Fibroblast of skin of right biceps (primary cell): Measurements from ENCODE around the gene PARD3.
A peak's percentile ranks its signal among the peaks of the same experiment; 100 is the strongest.

Source experiments
- DNase-seq: peaks from one replicate; pipeline ENCODE4 v3.0.0-alpha.2; 2013

Gene PARD3

DNA sequence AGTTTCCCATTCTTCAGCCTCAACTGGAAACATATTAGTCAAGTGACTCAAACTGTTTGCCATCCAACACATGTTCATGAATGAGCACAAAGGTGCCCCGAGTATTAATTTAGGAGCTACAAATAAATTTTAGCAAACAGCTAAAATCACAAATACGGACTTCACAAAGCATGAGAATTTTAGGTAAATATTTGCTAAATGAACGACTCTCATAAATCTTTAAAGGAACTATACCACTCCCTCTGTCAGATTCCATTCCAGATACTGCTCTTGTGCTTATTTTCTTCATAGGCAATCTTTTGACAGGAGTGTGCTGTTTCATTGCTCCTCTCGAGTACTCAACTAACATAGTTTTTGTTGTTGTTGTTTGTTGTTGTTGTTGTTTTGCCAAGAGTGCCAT, 330.9 kb downstream of the PARD3 start:
- no peak for DNase-seq

DNA sequence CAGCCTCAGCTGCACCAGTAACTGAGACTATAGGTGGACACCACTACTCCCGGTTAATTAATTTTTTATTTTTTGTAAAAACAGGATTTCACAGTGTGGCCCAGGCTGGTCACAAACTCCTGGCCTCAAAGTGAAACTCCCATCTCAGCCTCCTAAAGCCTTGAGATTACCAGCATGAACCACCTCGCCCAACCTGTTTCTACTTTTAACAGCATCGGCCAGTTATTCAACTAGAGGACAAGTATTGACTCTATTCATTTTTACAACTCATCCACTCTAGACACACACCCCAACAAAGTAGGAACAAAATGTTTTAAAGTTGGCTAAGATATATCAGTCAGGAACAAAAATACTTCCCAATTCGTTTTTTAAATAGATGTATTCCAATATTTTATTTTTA, 334.8 kb downstream of the PARD3 start:
- DNase-seq, result no peak

DNA sequence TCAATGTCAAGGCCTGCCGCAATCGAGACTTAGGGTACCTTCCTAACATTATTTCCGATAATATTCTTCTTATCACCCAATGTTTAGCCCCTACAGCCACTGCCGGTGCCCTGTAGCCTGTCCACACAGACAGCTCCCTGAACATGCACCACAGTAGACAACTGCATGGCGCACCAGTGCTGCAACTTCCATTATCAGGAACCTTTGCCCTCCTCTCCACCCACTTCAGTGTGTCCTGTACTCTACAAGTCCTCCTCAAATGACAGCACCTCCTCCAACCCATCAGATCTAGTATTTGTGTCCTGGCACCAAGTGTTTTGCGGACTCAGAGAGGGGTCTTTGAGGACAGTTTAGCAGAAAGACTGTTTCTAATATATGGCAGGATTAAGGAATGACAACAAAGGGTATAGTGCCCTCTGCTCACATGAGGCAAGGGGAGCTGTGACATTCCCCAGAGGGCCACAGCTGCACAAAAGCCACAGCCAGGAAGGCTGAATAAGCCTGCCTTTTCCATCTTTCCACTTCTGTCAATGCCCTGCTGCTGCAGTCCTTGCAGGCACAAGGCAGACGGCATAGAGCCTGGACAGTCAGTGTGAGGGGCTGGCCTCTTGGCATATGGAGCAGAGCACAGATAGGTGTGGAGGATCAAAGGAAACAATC, 335.4 kb downstream of the PARD3 start:
- no peak for DNase-seq

DNA sequence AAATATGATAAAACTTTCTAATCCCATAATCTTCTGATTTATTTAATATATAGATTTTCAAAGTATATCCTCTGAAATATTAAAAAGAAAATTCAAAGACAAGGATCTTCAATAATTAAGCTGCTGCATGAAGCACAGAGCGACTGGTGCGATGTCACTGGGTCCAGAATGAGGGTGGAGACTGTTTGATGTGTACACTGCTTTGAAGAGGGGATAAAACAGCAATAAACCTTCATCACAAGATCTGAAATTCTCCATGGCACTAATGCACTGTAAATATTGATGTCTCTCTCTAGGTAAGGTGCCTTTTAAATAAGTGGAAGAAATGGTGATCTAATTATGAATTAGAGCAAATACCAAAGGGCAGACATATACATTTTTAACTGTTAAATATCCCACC, 337.8 kb downstream of the PARD3 start:
- no peak for DNase-seq

DNA sequence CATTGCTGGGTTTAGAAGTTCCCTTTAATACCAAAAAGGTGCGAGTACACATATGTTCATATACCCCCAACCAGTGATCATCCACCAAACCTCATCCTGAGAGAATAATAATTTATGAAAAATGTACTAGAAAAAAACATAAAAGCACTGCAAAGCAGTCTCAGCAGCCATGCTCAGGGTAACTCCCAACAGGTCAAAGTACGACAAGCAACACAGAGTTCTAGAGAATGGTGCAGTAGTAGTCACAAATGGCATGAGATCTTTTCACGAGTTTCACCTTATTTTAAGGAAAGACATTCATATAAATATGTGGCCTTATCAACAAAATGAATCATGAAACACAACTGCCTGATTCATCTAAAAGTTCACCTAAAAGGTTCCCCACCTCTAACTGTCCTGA, 338.5 kb downstream of the PARD3 start:
- DNase-seq, result no peak

DNA sequence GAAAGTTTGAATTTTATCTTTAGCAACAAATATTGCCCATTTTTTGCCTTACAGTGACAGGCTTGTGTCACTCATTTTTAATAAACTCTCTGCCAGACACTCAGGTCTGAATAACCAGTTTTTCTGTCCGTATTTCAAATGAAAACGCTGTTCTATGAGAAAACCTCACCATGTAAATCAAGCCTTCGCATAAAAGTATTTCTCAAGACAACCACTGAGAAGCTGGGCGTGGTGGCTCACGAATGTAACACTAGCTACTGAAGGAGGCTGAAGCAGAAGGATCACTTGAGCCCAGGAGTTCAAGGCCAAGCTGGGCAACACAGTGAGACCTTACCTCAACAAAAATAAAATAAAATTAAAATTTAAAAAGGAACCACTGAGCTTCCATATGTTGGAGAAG, 339.3 kb downstream of the PARD3 start:
- no peak for DNase-seq

DNA sequence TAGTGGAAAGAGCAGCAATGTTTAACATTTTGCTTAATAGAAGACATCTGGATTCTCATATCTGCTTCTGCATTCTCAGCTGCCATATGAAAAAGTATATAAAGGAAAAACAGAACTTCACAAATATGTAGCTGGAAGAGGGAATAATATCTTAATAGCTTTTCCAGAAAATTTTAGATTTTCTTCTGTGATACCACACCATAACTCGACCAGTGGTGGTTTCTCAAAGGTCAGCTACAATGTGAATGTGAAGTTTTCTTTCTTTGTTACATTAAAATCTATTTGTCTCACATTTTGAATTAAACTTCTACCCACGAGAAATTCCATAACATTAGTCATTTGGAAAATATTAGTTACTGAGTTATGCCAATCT, 339.8 kb downstream of the PARD3 start:
- DNase-seq, result peak; percentile 27

DNA sequence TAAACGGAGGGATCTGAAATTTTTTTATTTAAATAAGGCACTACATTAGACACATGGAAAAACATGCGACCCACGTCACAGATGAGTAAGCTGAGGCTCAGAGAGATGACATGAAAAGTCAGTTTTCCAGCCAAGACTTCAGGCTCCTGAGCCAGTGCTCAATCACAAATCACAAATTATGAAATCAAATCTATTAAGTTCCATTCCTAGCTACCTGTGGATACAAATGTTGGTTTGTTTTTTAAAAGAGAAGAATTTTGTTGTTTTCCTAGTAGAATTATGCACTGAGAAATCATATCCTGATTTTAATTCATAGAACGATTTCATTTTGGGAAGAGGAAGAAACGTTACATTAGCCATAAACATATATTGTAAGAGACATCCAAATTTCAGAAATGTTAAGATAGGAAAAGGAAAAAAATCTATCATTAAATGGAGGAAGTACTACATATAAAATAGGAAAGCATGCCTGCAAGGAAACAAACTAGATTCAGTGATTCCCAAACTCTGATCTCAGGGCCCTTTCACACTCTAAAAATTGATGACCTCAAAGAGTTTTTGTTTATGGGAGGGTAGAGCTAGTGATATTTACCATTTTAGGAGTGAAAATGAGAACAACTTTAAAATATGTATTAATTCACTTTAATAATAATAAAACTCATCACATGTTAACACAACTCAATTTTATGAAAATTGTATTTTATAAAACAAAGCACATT, 340.4 kb downstream of the PARD3 start:
- no peak for DNase-seq

DNA sequence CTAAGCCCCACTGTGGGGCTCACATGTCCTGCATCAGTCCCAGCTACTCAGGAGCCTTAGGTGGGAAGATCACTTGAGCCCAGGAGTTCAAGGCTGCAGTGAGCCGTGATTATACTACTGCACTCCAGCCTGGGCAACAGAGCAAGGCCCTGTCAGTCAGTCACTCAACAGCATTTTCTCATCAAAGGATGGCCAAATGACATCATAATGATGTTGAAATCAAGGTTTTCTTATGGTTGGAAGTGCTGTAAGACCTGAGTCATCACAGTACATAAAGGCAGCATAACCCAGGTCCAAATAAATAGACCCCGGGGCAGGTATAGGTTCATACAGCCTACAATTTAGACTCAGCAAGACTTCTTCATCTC, 341.1 kb downstream of the PARD3 start:
- DNase-seq, result peak; percentile 41

DNA sequence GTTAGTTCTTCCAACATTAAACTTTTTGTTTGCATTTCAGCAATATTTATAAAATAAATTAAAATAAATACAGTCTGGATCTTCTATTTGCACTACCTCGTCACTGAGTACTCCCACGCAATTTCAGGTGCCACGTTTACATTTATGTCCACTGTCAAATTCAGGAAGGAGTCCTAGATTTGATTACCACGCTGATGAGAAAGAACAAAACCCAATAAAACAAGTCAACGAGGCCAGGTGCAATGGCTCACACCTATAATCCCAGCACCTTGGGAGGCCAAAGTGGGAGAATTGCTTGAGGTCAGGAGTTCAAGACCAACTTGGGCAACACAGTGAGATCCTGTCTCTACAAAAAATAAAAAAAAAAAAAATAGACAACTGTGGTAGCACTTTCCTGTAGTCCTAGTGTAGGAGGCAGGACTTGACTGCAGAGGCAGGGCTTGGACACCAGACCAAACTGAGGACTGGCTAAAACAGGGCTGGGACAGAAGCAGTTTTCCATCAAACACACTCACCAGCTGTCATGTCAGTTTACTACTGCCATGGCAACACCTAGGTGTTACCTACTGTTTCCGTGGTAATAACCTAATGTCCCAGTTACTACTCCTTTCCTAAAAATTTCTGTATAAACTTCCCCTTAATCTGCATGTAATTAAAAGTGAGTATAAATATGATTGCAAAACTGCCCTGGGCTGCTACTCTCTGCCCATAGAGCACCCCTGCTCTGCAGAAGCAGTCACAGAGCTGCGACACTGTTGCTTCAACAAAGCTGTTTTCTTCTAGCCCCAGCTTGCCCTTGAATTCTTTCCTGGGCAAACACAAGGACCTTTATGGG, 341.7 kb downstream of the PARD3 start:
- no peak for DNase-seq

DNA sequence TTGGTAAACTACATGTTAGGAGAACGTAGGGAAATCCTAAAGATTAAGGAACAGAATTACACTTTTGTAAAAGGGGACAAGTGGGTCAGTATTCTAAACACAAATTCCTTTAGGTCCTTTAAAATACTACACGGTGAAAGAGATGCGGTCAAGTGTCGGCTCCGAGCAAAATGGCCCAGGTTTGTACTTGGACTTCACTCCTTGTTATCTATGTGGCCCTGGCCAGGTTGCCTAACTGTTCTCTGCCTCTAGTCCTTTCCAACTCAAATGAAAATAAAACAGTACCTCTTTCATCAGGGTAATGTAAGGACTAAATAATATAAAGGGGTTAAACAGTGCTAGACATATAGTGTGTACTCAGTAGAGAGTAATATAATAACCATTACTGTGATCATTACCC, 344.8 kb downstream of the PARD3 start:
- no peak for DNase-seq

DNA sequence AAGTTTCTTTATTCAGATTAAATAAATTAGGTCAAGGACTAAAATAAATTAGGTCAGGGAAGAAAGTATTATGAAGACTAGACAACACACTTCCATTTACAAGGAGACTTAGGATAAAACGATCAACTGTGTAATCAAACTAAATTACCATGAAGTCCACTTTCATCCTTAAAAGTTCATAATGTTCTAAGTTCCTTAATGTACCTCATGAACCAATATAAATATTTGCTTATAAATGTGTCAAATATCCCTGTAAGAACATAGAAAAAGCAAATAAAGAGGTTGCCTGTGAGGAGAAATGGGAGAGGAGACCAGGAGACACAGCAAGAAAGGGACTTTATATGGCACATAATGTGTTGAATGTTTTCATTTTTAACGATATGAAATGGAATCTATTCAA, 345.6 kb downstream of the PARD3 start:
- DNase-seq, result no peak

DNA sequence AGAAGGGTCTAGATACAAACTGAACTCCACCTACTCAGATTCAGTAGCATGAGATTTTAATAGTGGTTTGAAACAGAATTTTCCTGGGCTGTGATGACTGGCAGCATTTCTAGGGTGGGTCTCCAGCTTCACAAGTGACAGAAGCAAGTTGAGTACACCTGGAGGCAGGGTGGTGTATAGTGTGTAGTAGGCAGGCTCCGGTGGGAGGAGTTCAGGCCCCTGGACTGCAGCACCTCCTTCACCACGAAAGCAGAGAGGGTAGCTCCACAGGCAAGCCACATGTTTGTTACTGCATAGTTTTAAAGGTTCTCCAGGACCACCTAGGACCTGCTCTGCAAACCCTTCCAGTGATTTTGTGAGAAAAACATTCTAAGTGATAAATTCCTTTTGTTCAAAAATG, 347.2 kb downstream of the PARD3 start:
- no peak for DNase-seq

DNA sequence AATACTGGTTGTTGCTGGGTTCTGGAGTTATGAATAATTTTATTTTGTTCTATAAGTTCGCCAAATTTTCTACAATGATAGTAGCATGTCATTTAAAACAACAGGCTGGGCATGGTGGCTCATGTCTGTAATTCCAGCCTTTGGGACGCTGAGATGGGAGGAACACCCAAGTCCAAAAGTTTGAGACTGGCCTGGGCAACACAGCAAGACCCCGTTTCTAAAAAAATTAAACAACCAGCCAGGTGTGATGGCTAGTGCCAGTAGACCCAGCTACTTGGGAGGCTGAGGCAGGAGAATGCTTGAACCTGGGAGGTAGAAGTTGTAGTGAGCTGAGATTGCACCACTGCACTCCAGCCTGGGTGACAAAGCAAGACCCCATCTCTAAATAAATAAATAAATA, 347.7 kb downstream of the PARD3 start:
- DNase-seq, result no peak

DNA sequence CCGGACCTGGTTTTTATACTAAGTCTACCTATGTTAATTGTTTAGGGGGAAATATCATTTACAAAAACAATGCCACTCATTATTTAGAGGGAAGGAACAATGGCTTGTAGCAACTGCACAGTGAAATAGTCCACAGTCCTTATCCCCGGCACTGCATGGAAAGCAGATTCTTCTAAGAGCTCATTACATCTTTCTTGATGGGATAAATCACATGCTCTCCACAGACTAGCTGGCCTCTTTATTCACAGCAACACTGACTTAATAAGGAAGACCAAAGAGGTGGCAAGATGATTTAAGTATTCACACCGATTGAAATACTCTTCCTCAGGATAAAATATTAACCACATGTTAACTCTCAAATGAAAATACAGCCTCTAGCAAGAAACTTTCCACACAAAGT, 349.4 kb downstream of the PARD3 start:
- no peak for DNase-seq

DNA sequence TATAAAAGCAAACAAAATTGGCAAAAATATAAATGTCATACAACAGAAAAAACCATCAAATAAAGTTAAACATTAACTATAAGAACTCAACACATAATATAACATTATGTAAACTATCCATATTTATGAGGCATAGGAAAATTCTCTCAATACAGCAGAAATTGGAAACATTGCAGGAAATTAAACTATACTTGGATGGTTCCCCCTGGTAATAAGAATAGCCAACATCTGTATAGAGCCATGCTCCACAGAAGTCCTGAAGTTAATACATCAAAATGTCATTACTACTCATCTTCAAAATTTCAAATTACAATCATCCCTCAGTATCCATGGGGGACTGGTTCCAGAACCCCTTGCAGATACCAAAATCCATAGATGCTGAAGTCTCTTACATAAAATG, 350.5 kb downstream of the PARD3 start:
- DNase-seq, result no peak

DNA sequence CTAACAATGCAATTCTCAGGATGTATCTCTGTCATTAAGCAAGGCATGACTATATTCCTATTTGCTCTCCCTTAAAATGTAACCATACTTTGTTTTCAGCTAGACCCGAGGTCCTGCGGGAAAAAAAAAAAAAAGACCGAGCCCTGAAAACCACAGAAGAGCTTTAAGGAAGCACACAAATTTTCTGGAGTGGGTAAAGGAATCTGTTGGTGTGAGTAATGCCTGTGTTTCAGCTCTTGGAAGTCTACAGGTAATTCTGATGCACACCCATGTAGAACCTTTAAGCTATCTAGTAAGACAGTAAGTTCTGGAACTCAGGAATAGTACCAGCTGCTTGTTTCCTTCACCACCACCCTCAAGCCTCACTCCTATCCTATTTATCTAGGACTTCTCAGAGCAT, 351.1 kb downstream of the PARD3 start:
- no peak for DNase-seq

DNA sequence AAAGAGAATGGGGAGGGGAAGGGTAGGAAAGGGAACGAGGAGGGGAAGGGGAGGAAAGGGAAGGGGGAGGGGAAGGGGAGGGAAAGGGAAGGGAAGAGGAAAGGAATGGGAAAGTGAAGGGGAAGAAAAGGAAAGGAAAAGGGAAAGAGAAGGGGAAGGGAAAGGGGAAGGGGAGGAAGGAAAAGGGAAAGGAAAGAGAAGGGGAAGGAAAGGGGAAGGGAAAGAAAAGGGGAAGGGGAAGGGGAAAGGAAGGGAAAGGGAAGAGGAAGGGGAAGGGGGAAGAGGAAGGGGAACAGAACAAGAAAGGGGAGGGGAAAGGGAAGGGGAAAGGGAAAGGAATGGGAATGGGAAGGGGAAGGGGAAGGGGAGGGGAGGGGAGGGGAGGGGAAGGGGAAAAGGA, 352.1 kb downstream of the PARD3 start:
- no peak for DNase-seq

DNA sequence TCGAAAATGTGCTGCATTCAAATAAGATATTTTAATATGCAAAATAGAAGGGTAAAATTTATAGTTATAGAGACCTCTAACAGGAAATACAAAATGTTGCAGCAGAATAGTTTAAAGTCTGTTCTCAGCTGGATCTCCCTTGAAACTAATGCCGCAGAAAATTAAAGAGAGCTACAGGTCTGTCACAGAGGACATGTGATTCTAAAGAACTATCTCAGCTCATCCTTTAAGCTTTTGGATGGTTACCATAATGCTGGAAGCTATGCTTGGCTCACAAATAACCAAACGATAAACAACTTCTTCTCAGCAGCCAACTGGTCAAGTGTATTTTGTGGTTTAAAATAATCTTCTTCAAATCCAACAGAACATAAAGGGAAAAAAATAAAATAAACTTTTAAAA, 353.0 kb downstream of the PARD3 start:
- no peak for DNase-seq

DNA sequence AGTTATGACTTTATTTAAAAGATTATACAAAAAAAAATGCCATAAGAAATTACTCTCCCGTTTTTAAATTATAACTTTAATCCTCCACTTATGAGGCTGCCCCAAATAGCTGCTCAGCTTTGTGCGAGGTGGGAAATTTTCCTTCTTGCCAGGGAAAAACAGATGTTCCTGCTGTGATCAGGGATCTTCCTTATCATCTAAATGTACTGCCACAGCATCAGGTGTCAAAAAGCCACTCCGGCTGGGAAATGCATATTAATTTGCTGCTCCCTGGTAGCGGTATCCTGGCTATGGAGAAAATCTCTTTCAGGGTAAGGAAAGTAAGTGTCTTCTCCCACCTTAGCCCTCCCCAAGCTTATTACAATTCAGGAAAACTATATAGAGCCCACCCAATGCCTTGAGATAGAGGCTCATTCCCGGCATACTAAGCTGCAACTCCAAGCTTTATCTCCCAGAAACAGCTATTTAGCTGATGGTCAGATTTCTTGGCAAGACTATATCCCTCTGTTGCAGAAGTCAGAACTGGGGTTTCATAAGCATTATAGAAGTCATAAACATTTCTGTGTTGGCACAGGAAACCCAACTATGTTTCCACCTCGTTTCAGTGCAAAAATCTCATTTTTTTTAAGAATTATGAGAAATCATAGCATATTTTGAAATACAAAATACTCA, 360.4 kb downstream of the PARD3 start:
- no peak for DNase-seq

DNA sequence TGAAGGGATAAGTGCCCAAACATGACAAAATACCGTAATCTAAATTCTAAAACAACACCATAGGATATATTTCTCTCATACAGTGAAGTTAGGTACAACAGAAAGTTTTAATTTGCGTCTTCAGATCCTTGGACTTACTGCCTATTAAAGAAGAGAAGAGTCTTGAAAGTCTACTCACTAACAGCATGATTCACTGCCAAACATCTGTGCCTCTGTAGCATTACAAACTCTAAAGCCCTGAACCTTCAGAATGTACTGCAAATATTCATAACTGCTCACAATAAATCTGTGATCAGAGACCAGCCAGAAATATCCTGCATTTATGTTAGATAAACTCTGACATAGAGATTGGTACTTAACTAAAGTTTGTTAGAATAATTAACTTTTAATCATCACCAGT, 365.3 kb downstream of the PARD3 start:
- peak; percentile 9 for DNase-seq

DNA sequence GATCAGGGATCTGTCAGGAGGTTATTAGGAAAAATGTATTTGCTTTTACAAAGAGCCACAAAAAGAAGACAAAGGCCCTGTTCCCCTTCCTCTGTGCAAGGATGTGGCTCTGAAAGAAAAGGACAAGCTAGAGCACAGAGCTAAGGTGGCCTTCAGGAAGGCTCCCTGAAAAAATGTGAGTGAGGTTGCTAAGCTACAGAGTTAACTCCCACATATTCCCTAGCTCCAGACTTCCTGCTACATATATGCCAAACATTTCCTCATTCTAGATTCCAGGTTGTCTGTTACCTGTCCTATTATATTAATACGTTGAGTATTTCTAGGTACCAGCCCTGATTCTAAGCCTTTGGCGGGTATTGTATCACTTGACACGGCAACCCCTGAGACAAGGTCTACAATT, 369.0 kb downstream of the PARD3 start:
- no peak for DNase-seq
